Measurements from ENCODE around the gene UBL4B. TPM values are rescaled to one million over a fixed set of nuclear protein-coding genes. Genes with fewer than 3 reads are reported as not detected.

Gene UBL4B
- total RNA-seq, 1 experiment from 2014 or later: not detected

GRCh38 chr1:110130113-110130591, 17.9 kb downstream of the UBL4B start:
- CTCF ChIA-PET: no interaction called here
- DNase-seq: no peak
- H3K4me1 Mint-ChIP-seq (ENCODE audit: low read depth, unreplicated experiment): no peaks in the 10 kb centered on the region
- H3K27me3 Mint-ChIP-seq (ENCODE audit: unreplicated experiment): peaks cover 13% of the 10 kb centered on the region
- H3K36me3 Mint-ChIP-seq (ENCODE audit: insufficient read depth, unreplicated experiment): no peaks in the 10 kb centered on the region
- H3K27ac Mint-ChIP-seq (ENCODE audit: unreplicated experiment): no peak overlapping the region
- intact Hi-C loops (cut with micrococcal nuclease; ENCODE audit: unreplicated experiment): no loop called here
- TF ChIP-seq CTCF (IDR thresholded peaks at IDR 0.05; ENCODE audit: unreplicated experiment): no peak
- H3K4me3 Mint-ChIP-seq (ENCODE audit: low read depth, unreplicated experiment): no peak overlapping the region
- no TSS peak for BruUV-seq (replicated peaks)
- no peaks in the 10 kb centered on the region for H3K9me3 Mint-ChIP-seq (ENCODE audit: low read depth, unreplicated experiment)

GRCh38 chr1:110130989-110131388, 18.7 kb downstream of the UBL4B start:
- H3K9me3 Mint-ChIP-seq (ENCODE audit: low read depth, unreplicated experiment): no peaks in the 10 kb centered on the region
- CTCF ChIA-PET: no interaction called here
- DNase-seq: no peak
- intact Hi-C loops (cut with micrococcal nuclease; ENCODE audit: unreplicated experiment): no loop called here
- H3K4me1 Mint-ChIP-seq (ENCODE audit: low read depth, unreplicated experiment): peaks cover 5% of the 10 kb centered on the region
- no peak overlapping the region for H3K4me3 Mint-ChIP-seq (ENCODE audit: low read depth, unreplicated experiment)
- TF ChIP-seq CTCF (IDR thresholded peaks at IDR 0.05; ENCODE audit: unreplicated experiment): no peak
- no peaks in the 10 kb centered on the region for H3K36me3 Mint-ChIP-seq (ENCODE audit: insufficient read depth, unreplicated experiment)
- H3K27me3 Mint-ChIP-seq (ENCODE audit: unreplicated experiment): peaks cover 13% of the 10 kb centered on the region
- H3K27ac Mint-ChIP-seq (ENCODE audit: unreplicated experiment): no peak overlapping the region
- no TSS peak for BruUV-seq (replicated peaks)

- CTCF ChIA-PET: no interaction called here
- no peaks in the 10 kb centered on the region for H3K9me3 Mint-ChIP-seq (ENCODE audit: low read depth, unreplicated experiment)
- H3K4me1 Mint-ChIP-seq (ENCODE audit: low read depth, unreplicated experiment): peaks cover 22% of the 10 kb centered on the region
- no peak for TF ChIP-seq CTCF (IDR thresholded peaks at IDR 0.05; ENCODE audit: unreplicated experiment)
- intact Hi-C loops (cut with micrococcal nuclease; ENCODE audit: unreplicated experiment): no loop called here
- H3K27ac Mint-ChIP-seq (ENCODE audit: unreplicated experiment): no peak overlapping the region
- no peak for DNase-seq
- BruUV-seq (replicated peaks): no TSS peak
- H3K36me3 Mint-ChIP-seq (ENCODE audit: insufficient read depth, unreplicated experiment): no peaks in the 10 kb centered on the region
- H3K27me3 Mint-ChIP-seq (ENCODE audit: unreplicated experiment): peaks cover 11% of the 10 kb centered on the region
- no peak overlapping the region for H3K4me3 Mint-ChIP-seq (ENCODE audit: low read depth, unreplicated experiment)
Observed at GRCh38 chr1:110132682-110133081, 20.4 kb downstream of the UBL4B start.

GRCh38 chr1:110133436-110133835, 21.2 kb downstream of the UBL4B start:
- no TSS peak for BruUV-seq (replicated peaks)
- H3K4me1 Mint-ChIP-seq (ENCODE audit: low read depth, unreplicated experiment): peaks cover 23% of the 10 kb centered on the region

More at GRCh38 chr1:110133436-110133835, 21.2 kb downstream of the UBL4B start:
- H3K4me3 Mint-ChIP-seq (ENCODE audit: low read depth, unreplicated experiment): no peak overlapping the region
- CTCF ChIA-PET: no interaction called here
- DNase-seq: no peak
- TF ChIP-seq CTCF (IDR thresholded peaks at IDR 0.05; ENCODE audit: unreplicated experiment): no peak
- no peaks in the 10 kb centered on the region for H3K36me3 Mint-ChIP-seq (ENCODE audit: insufficient read depth, unreplicated experiment)
- no peaks in the 10 kb centered on the region for H3K9me3 Mint-ChIP-seq (ENCODE audit: low read depth, unreplicated experiment)
- no peak overlapping the region for H3K27ac Mint-ChIP-seq (ENCODE audit: unreplicated experiment)
- H3K27me3 Mint-ChIP-seq (ENCODE audit: unreplicated experiment): peaks cover 3% of the 10 kb centered on the region
- intact Hi-C loops (cut with micrococcal nuclease; ENCODE audit: unreplicated experiment): no loop called here
